BE2C (cell line): ENCODE measurements around the gene IDUA.

ENCODE experiments used
- DNase-seq: peaks from one replicate; pipeline ENCODE4 v3.0.0-alpha.2; 2020
- H3K27me3 ChIP-seq: fragments of 250-450 bp; sonication (Bioruptor Pico); 2 replicates; pipeline ENCODE4 v1.5.1; 2020; ENCODE audit warnings: mild to moderate bottlenecking
- H3K36me3 ChIP-seq: fragments of 250-450 bp; sonication (Bioruptor Pico); 2 replicates; pipeline ENCODE4 v1.5.1; 2020; ENCODE audit warnings: mild to moderate bottlenecking
- H3K4me1 ChIP-seq: fragments of 250-450 bp; sonication (Bioruptor Pico); 2 replicates; pipeline ENCODE4 v1.5.1; 2020
- H3K4me3 ChIP-seq: 2 replicates; pipeline ENCODE4 v1.5.1; 2011; ENCODE audit warnings: low read depth, low read length
- H3K9me3 ChIP-seq: fragments of 250-450 bp; sonication (Bioruptor Pico); 2 replicates; pipeline ENCODE4 v1.5.1; 2020
- CTCF ChIP-seq: IDR thresholded peaks from 2 replicates; pipeline ENCODE4 v1.5.1; 2012; ENCODE audit warnings: mild to moderate bottlenecking, low read depth, low read length

The IDUA gene

GRCh38 chr4:951594-952468, 35.0 kb upstream of the IDUA start:
- Histone ChIP-seq H3K4me1 (no peaks in the 10 kb centered on the region), H3K36me3 (peaks cover 5% of the 10 kb centered on the region; the same call in 1 of the 2 replicates), H3K9me3 (no peaks in the 10 kb centered on the region), H3K27me3 (no peaks in the 10 kb centered on the region), H3K4me3 (no peak overlapping the region)
- no peak for DNase-seq
- TF ChIP-seq CTCF = no peak

- TF ChIP-seq CTCF = no peak
- Histone ChIP-seq H3K36me3 (peaks cover 5% of the 10 kb centered on the region; the same call in 1 of the 2 replicates), H3K4me3 (no peak overlapping the region), H3K4me1 (no peaks in the 10 kb centered on the region), H3K27me3 (no peaks in the 10 kb centered on the region), H3K9me3 (no peaks in the 10 kb centered on the region)
- no peak for DNase-seq
These were observed 33.8 kb upstream of the IDUA start for GRCh38 chr4:952881-953573.

GRCh38 chr4:953574-953915, 33.3 kb upstream of the IDUA start:
- Histone ChIP-seq H3K4me1 (no peaks in the 10 kb centered on the region), H3K9me3 (no peaks in the 10 kb centered on the region), H3K27me3 (no peaks in the 10 kb centered on the region), H3K4me3 (no peak overlapping the region), H3K36me3 (peaks cover 5% of the 10 kb centered on the region; the same call in 1 of the 2 replicates)
- no peak for TF ChIP-seq CTCF
- DNase-seq = no peak

GRCh38 chr4:954211-955020, 32.4 kb upstream of the IDUA start:
- DNase-seq = no peak
- H3K4me1 ChIP-seq = no peaks in the 10 kb centered on the region
- peaks cover 5% of the 10 kb centered on the region; the same call in 1 of the 2 replicates for H3K36me3 ChIP-seq
- no peak for TF ChIP-seq CTCF
- no peaks in the 10 kb centered on the region for H3K27me3 ChIP-seq
- H3K9me3 ChIP-seq = no peaks in the 10 kb centered on the region
- H3K4me3 ChIP-seq = no peak overlapping the region

GRCh38 chr4:955161-955921, 31.5 kb upstream of the IDUA start:
- TF ChIP-seq CTCF = no peak
- H3K27me3 ChIP-seq = peaks cover 3% of the 10 kb centered on the region
- H3K4me3 ChIP-seq = no peak overlapping the region
- no peaks in the 10 kb centered on the region for H3K9me3 ChIP-seq
- DNase-seq = no peak
- H3K36me3 ChIP-seq = peaks cover 5% of the 10 kb centered on the region; the same call in 1 of the 2 replicates
- H3K4me1 ChIP-seq = no peaks in the 10 kb centered on the region
